Hematopoietic multipotent progenitor cell treated with erythropoietin and hydrocortisone succinate and interleukin-3 and kit ligand, for 4 days (in vitro differentiated cells): ENCODE measurements around the gene SLC30A5.
"Not testable (repeated sequence)": the region's sequence is repeated elsewhere in the genome, so short reads cannot be mapped to it uniquely, and the experiment has no call there.

Experiments used
- DNase-seq: peaks from one replicate; pipeline ENCODE4 v3.0.0-alpha.2; 2015

SLC30A5 gene

DNA sequence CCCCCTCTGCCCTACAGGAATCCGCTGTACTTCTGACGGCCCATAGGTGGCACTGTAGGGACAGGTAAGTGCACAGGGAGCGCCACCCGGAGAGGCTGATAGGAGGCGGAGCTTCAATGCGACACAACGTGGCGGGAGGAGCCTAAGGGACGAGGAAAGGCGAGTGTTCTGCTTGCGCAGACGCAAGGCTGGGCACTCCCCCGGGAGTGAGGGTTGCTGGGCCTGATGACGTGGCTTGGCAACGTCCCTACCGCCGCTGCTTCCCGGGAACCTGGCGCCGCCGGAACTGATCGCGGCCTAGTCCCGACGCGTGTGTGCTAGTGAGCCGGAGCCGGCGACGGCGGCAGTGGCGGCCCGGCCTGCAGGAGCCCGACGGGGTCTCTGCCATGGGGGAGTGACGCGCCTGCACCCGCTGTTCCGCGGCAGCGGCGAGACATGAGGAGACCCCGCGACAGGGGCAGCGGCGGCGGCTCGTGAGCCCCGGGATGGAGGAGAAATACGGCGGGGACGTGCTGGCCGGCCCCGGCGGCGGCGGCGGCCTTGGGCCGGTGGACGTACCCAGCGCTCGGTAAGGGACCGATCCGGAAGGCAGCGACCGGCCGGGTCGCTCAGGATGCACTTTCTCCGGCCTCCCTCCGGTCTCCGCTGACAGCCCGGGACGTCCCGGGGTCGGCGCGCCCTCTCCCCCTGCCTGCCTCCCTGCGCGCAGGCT, at the start of gene SLC30A5:
Gene SLC30A5 (plus strand): TSS at position 244 of the 712 bp plus-strand sequence. CDS start 242 bp downstream, at position 486.
- DNase-seq: peak; percentile 100

DNA sequence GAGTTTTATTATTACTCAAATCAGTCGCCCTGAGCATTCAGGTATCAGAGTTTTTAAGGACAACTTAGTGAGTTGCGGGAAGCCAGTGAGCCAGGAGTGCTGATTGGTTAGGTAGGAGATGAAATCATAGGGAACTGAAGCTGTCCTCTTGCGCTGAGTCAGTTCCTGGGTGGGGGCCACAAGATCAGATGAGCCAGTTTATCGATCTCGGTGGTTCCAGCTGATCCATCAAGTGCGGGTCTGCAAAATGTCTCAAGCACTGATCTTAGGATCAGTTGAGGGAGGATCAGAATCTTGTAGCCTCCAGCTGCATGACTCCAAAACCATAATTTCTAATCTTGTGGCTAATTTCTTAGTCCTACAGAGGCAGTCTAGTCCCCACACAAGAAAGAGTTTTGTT, 48.6 kb upstream of the SLC30A5 start:
- not testable (repeated sequence) for DNase-seq

DNA sequence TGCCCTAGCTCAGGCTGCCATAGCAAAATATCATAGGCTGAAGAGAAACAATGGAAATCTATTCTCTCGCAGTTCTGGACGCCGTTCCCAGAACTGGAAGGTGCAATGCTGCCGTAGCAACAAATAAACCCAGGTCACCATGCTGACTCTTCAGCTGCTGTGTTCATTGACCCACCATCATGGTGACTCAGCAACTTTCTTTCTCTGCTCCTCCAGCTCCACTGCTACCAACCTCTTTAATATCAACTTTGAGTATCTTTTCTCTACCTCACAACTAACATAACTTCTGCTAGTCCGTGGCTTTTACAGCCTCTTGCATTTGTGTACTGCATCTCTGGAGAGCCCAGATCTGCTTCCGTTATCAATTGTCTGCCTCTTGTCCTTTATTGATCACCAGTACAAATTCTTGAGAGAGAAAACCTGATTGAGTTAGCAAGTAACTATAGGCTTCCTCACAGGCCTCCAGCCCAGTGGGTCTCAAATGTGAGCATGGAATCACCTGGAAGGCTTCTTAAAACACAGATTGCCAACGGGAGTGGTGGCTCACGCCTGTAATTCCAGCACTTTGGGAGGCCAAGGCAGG, 47.3 kb upstream of the SLC30A5 start:
- peak; percentile 76 for DNase-seq

DNA sequence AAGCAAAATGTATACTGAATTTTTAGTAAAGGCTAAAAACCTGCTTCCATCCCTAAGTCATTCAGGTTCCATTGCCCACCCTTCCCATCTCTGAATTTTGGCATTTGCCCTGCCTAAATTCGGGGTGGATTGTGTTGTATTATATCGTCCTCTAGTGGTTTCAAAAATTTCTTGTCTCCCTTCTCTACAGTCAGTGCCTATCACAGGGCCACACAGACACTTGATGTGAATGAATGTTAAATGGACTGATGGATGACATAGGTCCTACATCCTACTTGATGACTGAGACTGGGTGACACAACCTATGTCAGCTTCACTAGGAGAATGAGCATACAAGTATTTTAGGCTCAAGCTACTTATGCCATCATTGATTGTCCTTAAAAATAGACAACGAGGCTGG, 45.6 kb upstream of the SLC30A5 start:
- DNase-seq: peak; percentile 68

DNA sequence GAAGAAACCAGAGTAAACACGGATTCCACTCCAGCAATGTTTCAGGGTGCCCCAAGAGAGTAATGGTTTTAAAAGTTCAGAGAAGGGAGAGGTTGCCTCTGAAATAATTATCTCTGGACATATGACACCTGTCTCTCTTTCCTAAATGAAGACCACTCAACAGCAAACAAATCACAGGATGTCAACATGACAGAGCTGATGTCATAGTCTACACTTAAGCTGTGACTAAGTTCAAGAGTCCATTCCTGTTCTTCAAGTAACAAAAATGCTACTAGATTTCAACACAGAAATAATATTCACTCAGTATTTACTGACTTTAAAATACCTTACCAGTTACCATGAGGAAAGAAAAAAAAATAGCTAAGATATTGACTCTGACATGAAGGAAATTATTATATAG, 44.7 kb upstream of the SLC30A5 start:
- DNase-seq: no peak

DNA sequence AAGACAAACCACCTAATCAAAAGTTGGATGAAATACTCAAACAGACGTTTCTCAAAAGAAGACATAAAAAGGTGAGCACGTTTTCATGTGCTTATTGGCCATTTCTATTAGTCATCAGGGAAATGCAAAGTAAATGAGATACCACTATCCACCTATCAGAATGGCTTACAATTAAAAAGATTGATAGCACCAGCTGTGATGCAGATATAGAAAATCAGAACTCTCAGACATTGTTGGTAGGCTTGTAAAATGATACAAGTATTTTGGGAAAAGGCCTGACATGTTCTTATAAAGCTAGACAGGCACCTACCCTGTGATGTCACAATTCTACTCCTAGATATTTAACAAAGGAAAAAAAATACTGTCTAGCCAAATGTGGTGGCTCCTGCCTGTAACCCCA, 44.0 kb upstream of the SLC30A5 start:
- DNase-seq: no peak

DNA sequence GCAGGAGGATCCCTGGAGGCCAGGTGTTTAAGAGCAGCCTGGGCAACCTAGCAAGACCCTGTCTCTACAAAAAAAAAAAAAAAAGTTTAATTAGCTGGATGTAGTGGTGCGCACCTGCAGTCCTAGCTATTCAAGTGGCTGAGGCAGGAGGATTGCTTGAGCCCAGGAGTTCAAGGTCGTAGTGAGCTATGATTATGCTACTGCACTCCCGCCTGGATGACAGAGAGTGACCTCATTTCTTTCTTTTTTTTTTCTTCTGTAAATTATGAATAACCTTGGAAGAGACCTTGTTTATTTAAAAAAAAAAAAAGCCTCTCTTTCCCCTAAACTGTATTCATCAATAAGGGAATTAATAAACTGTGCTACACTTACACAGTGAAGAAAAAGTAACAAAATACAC, 43.6 kb upstream of the SLC30A5 start:
- no peak for DNase-seq

DNA sequence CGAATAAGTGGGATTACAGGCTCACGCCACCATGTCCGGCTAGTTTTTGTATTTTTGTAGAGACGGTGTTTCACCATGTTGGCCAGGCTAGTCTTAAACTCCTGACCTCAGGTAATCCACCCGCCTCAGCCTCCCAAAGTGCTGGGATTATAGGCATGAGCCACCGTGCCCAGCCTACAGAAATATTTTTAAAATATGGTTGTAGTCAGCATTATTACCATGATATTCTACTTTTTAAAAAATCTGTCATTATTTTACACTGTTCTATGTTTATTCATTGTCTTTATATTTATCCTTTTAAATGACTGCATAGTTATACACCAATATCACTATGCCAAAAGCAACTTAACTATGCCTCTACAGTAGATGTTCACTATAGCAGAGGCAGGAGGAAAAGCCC, 41.6 kb upstream of the SLC30A5 start:
- DNase-seq: no peak

DNA sequence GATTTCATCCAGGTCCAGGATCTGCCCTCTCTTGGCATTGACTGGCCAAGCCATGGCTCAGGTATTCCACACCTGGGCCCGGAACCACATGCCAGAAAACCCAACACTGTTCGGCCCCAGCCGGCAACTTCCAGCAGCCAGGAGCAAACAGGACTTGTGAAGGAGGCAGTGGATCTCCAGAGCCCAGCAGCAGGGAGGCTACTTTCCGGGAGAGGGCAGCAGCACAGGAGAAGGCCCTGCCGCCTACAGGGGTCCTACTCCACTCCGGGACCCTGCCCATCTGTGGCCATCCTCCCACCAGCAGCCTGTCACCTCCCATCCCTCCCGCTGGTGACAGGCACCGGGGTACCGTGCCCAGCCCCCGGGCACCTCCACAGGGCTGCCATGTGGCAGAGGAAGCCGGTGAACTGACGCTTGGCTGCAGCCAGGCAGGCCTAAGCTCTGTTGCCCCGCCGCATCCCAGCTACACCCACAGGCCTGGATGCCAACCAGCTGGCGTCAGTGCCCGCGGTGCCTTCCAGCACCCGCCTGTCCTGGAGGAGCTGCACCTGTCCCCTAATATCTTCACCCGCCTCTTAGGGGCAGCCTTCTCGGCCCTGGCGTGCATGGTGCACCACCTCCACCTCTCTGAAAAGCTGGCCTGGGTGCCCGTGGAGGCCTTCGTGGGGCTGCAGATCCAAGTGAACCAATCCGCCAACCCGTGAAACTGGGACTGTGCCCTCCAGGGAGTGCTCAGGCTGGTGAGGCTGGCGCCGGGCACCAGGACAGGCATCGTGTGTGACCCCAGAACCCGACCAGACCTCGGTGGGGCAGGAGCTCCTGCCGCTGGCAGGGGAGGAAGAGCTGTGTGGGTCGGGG, 18.9 kb upstream of the SLC30A5 start:
- DNase-seq: no peak

DNA sequence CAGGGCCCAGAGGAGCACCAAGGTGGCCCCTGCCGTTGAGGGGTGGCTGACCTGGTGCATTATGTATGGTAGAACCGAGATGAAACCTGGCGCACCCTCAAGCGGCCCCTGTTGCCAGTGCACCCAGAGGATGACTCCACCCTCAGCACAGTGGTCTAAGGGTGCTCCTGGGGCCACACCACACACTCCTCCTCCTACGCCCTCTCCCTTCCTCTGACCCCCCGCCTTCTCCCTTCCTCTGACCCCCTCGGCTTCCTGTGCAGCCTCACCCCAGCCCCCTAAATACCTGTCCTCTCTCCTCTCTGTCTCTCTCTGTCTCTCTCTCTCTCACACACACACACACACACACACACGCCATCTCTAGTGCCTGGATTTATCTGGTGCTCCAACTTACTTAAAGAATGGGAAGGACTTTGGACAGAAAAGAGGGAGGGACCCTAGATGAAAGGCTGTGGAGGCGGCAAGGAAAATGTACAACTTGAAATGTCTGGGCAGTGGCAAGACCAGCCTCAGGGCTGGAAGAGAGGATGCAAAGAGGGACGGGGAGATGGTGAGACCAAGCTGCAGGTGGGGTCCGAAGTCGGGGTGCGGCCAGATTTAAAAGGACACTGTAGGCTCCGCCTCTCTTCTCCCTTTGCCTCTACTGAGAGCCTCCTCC, 18.2 kb upstream of the SLC30A5 start:
- no peak for DNase-seq

DNA sequence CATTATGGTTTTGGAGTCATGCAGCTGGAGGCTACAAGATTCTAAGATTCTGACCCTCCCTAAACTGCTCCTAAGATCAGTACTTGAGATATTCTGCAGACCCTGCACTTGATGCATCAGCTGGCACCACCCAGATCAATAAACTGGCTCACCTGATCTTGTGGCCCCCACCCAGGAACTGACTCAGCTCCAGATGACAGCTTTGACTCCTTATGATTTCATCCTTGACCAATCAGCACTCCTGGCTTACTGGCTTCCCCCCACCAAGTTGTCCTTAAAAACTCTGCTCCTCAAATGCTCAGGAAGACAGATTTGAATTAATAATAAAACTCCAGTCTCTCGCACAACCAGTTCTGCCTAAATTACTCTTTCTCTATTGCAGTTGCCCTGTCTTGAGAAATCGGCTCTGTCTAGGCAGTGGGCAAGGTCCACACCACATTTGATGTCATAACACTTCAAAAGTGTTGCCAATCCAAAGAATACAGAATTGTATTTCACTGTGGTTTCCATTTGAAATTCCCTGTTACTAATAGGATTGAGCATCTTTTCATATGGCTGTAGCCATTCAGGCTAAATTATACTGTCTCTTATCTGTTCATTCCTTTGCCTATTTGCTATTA, 14.8 kb upstream of the SLC30A5 start:
- peak; percentile 14 for DNase-seq

DNA sequence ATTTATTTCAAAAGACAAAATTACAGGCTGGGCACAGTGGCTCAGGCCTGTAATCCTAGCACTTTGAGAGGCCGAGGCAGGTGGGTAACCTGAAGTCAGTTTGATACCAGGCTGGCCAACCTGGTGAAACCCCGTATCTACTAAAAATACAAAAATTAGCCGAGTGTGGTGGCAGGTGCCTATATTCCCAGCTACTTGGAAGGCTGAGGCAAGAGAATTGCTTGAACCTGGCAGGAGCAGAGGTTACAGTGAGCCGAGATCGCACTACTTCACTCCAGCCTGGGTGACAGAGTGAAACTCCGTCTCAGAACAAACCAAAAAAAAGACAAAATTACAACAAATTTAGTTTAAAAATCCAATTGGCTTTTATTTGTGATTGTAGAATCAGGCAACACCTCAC, 14.3 kb upstream of the SLC30A5 start:
- no peak for DNase-seq

DNA sequence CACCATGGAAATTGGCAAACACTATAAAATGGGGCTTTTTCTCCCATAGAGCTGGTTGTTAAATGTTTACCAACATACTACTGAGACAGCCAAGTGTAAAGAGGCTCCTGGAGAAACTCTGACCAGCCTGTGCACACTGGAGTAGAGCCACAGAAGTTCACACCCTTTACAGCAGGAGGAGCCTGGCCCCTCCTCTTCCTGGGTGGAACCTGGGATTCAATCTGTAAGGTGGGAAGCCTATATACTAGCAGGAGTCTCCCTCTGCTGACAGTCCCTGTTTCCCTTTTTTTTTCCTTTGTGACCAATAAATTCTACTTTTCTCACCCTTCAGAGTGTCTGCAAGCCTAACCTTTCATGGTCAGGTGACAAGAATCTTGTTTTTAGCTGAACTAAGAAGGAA, 10.4 kb upstream of the SLC30A5 start:
- peak; percentile 55 for DNase-seq

DNA sequence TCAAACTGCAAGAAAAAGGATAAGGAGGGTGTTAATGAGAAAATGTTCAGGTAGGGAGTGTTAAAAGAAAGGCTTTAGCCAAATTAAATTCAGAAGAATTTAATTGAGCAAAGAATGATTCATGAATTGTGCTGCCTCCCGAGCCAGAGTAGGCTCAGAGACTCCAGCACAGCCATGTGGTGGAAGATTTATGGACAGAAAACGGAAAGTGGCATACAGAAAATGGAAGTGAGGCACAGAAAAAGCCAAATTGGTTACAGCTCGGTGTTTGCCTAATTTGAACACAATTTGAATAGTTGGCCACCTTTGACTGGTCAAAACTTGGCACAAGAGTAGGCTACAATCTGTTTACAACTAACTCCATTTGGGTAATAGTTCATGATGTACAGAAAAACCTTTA, 9.6 kb upstream of the SLC30A5 start:
- DNase-seq: no peak

DNA sequence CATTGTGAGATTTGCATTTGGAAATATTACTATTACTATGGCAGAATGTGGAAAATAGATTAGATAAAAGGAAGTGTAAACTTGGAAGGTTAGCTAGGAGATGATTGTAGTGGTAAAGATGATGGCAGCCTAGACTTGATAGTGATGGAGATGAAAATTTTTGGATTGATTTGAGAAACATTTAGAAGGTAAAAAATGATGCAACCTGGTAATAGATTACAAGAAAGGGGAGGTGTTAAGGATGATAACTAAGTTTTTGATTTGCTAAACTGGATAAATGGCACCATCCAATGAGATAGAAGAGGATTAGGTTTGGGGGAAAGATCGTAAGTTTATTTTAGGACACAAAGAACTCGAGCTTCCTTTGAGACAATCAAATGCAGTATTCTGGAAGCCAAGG, 8.9 kb upstream of the SLC30A5 start:
- DNase-seq: no peak

DNA sequence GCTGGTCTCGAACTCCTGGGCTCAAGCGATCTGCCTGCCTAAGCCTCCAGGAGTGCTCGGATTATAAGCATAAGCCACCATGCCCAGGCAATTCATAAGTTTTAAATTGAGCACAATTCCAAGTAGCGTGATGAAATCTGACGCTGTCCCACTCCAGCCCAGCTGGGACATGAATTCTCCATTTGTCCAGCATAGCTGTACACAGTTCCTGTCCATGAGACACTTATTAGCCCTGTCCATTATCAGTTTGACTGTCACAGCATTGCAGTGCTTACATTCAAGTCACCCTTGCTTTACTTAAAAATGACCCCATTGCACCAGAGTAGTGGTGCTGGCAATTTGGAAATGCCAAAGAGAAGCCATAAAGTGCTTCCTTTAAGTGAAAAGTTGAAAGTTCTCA, 7.6 kb upstream of the SLC30A5 start:
- no peak for DNase-seq

DNA sequence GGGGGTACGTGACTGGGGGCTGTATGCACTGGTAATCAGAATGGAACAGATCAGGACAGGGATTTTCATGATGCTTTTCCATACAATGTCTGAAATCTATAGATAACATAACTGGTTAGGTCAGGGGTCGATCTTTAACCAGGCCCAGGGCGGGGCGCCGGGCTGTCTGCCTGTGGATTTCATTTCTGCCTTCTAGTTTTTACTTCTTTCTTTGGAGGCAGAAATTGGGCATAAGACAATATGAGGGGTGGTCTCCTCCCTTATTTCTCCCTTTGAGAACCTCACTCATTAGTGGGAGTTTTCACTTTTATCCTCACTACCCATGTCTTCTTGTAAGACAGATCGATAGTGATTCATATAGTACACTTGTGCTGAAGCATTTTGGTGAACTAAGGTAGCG, 5.8 kb upstream of the SLC30A5 start:
- DNase-seq: peak; percentile 24

DNA sequence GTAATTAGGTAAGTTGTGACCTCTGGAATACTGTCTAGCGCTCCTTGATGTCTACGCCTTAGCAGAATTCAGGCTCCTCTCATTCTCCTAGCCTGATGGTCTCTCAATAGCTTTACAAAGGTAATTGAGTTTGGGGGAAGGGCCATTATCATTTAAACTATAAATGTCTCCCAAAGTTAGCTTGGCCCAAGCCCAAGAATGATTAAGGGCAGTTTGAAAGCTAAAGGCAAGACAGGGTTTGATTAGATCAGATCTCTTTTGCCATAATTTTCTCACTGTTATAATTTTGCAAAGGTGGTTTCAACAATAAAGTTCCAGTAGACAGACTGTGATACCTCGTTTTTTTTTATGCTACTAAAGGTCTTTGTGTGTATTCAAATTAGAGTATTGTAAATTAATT, 3.7 kb upstream of the SLC30A5 start:
- peak; percentile 43 for DNase-seq

DNA sequence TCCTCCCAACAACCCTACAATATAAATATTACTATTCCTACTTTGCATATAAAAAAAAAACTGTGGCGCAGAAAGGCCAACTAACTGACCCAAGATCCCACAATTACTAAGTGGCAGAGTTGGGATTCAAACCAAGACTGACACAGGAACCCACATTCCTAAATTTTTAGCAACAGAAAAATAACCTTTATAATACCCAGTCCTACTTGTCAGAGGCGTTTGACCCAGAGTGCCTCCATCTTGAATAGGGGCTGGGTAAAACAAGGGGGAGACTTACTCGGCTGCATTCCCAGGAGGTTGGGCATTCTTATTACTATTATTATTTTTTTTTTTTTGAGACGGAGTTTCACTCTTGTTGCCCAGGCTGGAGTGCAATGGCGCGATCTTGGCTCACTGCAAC, 2.0 kb upstream of the SLC30A5 start:
- no peak for DNase-seq

DNA sequence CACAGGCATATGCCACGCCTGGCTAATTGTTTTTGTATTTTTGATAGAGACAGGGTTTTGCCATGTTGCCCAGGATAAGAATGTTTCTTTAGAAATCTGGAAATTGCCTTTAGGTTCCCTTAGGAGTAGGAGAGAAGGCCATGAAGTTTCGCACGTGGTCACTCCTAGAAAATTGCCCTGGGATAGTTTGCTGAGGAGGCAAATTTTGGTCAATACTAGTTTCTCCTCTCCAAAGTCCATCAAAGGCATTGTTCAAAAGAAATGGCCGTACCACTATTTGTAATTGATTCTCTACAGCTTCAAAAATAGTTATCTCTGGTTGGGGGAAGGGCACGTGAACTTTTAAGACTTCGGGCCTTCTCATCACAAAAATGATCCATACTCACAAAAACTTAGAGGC, 845 bp upstream of the SLC30A5 start:
- no peak for DNase-seq

DNA sequence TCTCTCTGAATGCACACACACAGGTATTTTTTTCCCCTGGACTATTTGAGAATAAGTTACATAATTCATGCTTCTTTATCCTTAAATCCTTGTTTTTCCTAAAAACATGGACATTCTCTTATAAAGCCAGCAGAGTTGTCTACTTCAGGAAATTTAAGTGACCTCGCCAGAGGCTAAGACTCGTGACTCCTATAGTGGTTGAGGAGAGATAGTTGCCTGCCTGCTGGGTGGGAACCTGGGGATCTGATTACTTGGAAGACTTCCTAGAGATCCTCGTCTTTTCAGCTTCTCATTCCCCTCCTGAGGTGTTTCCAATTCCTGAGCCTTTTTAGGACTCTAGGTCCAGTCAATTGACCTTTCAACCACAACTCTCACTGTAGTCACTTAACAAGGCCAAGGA, 5.5 kb downstream of the SLC30A5 start:
- DNase-seq: no peak

DNA sequence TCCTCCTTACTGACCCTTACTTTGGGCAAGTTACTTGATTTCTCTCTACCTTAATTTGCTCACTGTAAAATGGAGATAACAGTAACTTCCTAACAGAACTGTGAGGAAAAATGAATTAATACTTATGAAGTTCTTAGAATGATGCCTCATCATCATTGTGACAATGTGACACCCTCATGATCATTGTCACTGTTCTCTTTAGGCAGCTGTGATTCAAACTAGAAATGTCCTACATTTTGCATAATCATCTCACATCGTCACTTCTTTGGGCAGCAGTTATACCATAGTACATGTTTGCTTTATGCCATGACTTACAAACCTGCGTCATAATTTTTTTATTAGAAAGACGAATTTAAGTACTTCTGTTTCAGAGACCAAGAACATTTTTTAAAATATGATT, 9.7 kb downstream of the SLC30A5 start:
- no peak for DNase-seq
